GM15510 (cell line): ENCODE results near the gene ARID3A.

Source experiments
- POLR2A ChIP-seq: IDR thresholded peaks from 3 replicates; pipeline ENCODE4 v1.6.1; 2011; ENCODE audit warnings: borderline replicate concordance; ENCODE audit not compliant: insufficient read length; ENCODE audit errors: extremely low read depth

The ARID3A gene

DNA sequence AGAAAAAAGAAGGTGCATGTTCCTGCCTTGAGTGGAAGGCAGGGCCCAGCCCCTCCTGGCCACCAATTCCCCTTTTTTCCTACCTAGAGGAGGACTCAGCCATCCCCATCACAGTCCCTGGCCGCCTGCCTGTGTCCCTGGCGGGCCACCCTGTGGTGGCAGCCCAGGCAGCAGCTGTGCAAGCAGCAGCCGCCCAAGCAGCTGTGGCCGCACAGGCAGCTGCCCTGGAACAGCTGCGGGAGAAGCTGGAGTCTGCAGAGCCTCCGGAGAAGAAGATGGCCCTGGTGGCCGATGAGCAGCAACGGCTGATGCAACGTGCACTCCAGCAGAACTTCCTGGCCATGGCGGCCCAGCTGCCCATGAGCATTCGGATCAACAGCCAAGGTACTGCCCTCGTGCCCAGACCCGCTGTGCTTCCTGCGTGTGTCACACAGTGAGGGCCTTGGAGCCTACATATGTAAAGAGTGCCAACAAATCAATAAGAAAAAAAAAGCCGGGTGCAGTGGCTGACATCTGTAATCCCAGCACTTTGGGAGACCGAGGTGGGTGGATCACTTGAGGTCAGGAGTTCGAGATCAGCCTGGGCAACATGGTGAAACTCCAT, 40.8 kb downstream of the ARID3A start:
- no peak for TF ChIP-seq POLR2A

DNA sequence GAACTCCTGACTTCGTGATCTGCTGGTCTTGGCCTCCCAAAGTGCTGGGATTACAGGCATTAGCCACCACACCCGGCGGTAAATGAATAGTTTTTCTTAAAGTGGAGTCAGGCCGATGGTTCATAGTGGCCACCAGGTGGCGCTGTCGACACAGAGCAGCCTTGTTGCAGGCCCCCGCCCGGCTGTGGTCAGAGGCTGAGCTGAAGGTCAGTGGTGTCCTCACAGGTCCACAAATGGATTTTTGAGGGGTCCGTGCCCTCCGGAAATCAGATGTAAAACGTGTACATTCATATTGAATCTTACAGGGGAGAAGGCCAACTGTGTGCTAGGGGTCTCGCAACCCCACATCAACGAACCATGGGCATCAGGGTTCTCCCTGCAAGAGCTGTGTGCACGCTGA, 44.9 kb downstream of the ARID3A start:
- TF ChIP-seq POLR2A, result no peak

DNA sequence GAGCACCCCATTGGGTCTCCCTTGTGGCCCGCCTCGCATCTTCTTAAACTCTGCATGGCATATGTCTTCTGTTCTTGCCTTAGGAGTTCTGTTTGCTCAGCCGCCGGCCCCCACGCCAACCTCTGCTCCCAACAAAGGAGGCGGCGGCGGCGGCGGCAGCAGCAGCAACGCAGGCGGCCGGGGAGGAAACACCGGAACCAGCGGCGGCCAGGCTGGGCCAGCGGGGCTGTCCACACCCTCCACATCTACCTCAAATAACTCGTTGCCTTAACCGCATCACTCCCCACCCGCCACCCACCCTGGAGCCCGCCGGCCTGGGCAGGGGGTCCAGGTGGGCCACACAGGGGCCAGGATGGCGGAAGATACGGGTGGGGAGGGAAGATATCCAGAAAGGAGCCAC, 46.0 kb downstream of the ARID3A start:
- TF ChIP-seq POLR2A, result no peak

DNA sequence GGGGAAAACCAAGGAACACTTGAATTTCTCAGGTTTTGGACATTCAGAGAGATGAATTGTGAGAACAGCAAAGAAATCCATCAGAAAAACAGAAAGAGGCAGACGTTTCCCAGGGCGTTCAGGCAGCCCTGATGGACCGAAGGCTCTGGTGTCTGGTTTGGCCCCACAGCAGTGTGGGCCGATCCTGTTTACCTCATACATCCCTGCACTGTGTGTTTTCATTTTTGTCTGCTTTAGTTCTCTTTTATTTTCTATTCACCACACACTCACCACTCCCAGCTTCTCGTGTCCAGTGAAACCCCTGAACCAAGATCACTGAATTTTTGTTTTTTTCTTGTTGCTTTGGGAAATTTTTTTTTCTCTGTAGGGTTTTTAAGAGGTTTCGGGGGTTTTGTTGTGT, 46.4 kb downstream of the ARID3A start:
- TF ChIP-seq POLR2A, result no peak

DNA sequence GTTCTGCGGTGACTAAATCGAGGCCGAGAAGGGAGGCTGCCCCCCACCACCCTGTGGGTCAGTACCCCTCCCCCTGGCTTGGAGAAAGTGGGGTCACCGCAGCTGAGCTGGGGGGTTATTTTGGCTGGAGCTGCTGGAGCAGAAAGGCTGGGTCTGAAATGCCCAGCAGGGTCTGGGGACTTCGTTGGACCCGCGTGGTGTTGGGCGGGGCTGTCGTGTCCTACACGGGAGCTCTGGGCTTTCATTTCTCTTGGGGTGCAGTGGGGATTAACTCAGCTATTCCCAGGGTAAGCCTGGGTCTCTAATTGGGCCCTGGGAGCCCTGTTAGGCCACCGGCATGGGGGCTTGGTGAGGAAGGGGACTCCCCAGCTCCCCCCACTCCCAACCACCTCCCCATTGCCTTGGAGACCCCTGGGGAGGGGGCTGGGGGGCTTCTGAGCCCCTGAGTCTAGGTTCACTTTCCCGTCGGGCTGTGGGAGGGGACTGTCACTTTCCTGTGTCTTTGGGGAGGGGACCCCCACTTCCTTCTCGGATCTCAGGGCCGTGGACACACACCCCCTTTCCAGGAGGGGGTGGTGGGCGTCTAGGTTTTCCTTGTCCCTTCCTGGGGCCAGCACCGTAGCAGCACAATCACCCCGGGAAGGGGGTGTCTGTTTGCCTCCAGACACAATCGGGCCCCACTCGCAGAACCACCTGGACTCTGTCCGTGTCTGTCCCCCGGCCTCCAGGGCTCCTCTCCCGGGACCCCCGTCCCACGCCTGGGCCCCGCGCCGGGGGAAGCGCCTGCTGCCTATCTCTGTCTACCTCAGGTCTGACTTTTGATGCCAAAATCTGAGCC, 48.1 kb downstream of the ARID3A start:
- no peak for TF ChIP-seq POLR2A

DNA sequence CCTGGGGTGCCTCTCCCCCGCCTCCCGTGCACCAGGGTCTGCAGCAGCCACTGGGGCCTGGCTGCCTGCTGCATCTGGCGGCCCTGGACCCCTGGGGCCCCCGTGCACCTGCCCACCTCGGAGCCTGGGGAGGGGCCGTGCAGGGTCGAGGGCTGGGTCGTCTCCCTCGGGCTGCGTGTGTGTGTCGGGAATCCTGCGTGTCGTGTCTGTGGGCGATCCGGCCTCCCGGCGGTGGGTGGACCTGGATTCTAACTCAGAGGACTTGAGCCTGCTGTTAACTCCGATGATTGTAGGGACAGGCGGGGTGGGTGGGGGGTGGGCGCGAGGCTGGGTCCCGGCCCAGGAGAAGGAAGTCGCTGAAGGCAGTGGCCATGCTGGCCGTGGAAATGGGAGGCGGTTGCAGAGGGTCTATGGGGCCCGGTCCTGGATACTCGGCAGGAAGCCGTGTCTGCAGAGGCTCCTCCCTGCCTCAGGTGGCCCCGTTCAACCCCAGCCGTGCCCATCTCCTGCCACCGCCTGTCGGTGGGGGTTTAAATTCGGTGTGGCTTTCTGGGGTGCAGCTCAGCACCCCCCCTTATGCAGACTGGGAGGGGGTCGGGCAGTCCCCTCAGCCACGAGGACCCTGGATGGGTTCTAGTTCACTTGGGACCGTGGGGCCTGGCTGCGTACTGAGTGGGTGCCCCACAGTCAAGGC, 48.9 kb downstream of the ARID3A start:
- no peak for TF ChIP-seq POLR2A

DNA sequence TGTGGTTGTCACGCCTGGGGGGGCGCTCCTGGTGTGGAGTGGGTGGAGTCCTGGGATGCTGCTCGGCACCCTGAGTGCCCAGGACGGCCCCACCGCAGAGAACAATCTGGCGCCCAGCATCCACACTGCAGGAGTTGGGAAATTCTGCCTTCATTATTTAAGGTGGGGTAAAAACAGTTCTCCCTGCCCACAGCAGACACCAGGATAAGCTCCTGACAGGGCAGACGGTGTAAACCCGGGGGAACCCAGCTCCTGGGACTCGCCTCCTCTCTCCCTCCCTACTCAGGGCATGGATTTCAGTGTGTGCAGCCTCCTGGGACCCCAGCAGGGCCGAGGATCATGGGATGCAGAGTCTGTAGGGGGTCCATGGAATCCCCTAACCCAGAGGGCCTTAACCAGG, 50.6 kb downstream of the ARID3A start:
- TF ChIP-seq POLR2A, result no peak

DNA sequence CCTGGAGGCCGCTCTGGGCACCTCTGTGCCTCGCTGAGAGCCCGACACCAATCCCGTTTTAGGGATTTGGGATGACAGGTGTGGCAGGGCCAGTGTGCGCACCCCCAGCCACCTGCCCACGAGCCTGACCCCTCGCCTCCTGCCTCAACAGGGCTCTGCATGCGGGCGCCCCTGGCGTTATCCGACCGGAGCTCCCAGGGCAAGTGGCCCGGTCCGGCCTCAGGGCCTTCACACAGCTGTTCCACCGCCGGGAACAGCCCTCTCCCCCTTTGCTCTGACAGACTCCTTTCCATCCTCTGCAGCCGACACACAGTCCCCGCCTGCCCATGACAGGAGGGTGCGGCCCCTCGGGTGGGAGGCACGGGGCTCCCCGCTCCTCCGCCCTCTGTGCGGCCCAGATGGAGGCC, 51.2 kb downstream of the ARID3A start:
- no peak for TF ChIP-seq POLR2A

DNA sequence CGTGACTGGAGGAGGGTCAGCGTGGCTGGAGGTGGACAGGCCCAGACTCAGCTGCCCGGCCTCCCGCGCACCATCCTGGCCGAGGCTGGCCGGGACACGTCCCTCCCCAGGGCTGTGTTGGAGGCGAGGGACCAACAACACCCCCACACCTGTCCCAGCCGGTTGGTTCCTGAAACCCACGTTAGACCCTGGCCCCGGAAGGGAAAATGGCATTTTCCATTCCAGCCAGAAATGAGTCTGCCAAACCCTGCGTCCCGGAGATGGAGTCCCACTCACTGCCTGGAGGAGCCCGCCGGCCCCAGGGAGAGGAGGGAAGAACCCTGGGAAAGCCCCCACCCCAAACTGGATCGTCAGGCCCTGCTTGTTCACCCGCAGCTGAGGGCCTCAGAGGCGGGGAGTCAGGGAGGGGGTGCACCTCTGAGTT, 53.5 kb downstream of the ARID3A start:
- TF ChIP-seq POLR2A, result no peak

DNA sequence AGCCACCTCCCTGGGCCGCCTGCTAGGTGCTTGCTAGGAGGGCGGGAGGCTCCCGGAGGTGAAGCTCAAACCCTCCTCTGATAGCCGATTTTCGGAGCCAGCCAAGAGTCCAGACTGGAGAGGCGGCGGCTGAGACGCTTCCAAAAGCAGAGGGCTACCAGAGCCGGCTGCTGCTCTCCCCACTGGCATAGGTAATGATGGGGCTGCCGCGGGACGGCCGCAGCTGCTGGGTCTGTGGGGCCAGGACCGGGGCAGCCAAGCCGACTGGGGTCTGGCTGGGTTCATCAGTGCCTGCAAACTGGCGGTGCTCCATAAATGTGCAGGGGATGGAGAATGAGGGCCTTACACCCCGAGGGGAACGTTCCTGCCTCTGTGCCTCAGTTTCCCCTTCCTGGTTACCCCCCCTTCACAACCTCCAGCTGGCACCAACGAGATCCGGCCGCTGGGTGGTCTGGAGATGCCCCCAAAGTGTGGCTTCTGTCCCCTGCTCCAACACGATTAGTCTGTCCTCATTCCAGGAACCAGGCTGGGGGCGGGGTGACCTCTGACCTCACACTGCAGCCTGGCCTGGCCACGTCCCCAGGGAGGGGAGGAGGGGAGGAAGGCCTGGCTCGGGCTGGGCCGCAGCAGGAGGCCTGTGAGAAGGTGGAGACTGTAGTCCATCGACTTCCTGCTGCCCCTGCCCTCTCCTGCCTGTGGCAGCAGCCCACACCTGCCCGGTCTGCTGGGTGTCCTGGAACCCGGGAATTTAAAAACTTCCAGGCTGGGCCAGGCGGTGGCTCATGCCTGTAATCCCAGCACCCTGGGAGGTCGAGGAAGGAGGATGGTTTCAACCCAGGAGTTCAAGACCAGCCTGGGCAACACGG, 54.5 kb downstream of the ARID3A start:
- no peak for TF ChIP-seq POLR2A

DNA sequence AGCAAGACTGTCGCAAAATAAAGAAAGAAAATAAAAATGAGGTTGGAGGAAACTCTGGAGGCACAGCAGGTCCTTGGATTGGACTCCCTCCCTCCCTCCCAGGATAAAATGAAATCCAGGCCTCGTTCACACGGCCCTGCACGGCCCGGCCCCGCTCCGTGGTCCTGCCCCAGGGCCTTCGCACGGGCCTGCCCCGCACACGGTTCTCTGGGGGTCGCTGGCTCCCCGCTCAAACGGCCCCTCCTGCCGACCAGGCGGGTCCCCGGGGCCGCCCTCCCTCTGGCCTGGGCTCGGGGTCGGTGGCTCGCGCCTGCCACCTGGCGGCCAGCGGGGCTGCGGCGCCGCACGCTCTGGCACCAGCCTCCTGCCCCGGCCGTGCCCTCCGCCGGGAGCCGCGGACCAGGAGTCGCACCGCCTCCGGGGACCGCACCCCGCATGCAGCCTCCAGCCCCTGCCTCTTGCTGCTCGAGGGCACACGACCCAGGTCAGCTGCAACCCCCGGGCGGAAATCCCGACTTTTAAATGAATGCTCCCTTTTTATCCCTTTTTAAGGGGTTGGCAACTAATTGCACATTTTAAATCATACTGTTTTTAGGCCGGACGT, 56.8 kb downstream of the ARID3A start:
- no peak for TF ChIP-seq POLR2A

DNA sequence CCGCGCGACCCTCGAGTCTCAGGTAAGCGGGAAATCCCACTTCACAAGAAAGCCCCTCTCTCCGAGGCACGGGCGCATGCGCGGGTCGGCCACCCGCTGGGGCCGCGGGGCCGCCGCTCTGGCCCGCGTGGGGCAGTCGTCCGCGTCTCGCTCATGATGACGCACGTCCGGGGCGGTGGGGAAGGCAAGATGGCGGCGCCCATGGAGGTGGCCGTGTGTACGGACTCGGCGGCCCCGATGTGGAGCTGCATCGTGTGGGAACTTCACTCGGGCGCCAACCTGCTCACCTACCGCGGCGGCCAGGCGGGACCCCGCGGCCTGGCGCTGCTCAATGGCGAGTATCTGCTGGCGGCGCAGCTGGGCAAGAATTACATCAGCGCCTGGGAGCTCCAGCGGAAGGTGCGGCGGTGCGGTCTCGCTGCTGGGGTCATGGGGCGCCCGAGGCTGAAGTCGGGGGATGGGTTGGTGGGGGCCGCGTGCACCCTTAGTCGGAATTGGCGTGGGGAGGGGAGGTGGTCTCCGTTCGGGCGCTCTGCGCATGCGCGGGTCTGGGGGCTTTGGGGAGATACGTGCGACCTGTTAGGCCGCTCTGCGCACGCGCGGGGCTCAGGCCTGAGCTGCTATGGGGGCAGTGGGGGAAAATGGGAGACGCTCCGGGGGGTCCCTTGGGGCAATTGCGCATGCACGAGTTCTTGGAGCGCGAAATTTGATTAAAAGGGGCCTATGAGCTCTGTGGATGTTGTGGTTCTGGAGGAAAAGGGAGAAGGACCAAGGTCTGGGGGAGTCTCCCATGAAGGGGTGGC, 58.5 kb downstream of the ARID3A start, which contains the start of gene WDR18:
Gene WDR18 (plus strand): TSS at position 181 of the 803 bp plus-strand sequence. CDS start 9 bp downstream, at position 190.
- peak; percentile 67 for TF ChIP-seq POLR2A

DNA sequence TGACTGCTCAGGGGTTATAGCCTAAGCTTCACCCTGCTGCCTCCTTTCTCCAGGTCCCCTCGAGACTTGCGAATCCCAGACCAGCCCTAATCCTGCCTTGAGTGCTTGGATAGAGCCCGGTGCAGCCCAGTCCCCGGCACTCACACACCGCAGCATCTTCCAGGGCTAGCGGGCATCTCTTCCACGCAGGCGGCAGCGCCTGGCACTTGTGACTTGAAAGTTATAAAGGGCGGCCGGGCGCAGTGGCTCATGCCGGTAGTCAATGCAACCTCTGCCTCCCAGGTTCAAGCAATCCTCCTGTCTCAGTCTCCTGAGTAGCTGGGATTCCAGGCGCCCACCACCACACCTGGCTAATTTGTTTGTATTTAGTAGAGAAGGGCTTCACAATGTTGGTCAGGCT, 60.2 kb downstream of the ARID3A start:
- TF ChIP-seq POLR2A, result no peak
